Thyroid gland (tissue), 4 donors: ENCODE results near the gene PILRA. TPM values are rescaled to one million over a fixed set of nuclear protein-coding genes. Genes with fewer than 3 reads are reported as not detected.
A peak's percentile ranks its signal among the peaks of the same experiment; 100 is the strongest.

ENCODE experiments used
- DNase-seq, 2 donors: peaks; one replicate each; pipeline ENCODE4 v3.0.0-alpha.2; 2019
- H3K27ac ChIP-seq, 3 donors: fragments of 200-600 bp; sonication (generic); 1 replicate in 2 of 3; 2 replicates in 1 of 3; pipeline ENCODE4 v1.5.1; 2016 to 2019; ENCODE audit warnings: mild to moderate bottlenecking in 1 of 3, moderate library complexity in 1 of 3
- H3K27me3 ChIP-seq: fragments of 200-600 bp; sonication (generic); one replicate; pipeline ENCODE4 v1.5.1; 2019
- H3K36me3 ChIP-seq, 2 donors: fragments of 200-600 bp; sonication (generic); one replicate each; pipeline ENCODE4 v1.5.1; 2016 to 2019
- H3K4me1 ChIP-seq, 2 donors: fragments of 200-600 bp; sonication (generic); one replicate each; pipeline ENCODE4 v1.5.1; 2017 to 2019
- H3K4me3 ChIP-seq, 3 donors: fragments of 200-600 bp; sonication (generic); replicated peaks in 1 of 3; 1 replicate in 2 of 3; 2 replicates in 1 of 3; pipeline ENCODE4 v1.5.1; 2016; ENCODE audit warnings: mild to moderate bottlenecking in 1 of 3
- H3K9me3 ChIP-seq: fragments of 200-600 bp; sonication (generic); one replicate; pipeline ENCODE4 v1.5.1; 2017
- CTCF ChIP-seq, 6 experiments: fragments of 200-600 bp in 3 of 6; fragments of 450-650 bp in 3 of 6; sonication (generic) in 3 of 6; IDR thresholded peaks; one replicate each; pipeline ENCODE4 v1.5.1; 2016 to 2019; ENCODE audit warnings: antibody characterized with exemption in 6 of 6, mild to moderate bottlenecking in 2 of 6, inconsistent platforms in 1 of 6, moderate library complexity in 1 of 6
- POLR2A ChIP-seq, 2 donors: fragments of 450-650 bp; IDR thresholded peaks; one replicate each; pipeline ENCODE4 v1.6.1; 2017; ENCODE audit warnings: antibody characterized with exemption in 2 of 2, mild to moderate bottlenecking in 2 of 2, moderate library complexity in 1 of 2
- WGBS, 2 donors: methylation state at CpG; one replicate each; pipeline ENCODE4 v1.1.5; 2017; 5-methylcytosine and 5-hydroxymethylcytosine counted together
- intact Hi-C: fragments of 100-400 bp; cut with DNase I; formaldehyde crosslinking; loops from one replicate; pipeline ENCODE4 v1.15.1; 2023
- total RNA-seq, 4 donors: library from RNA; depleted of rRNA; stranded (reverse); fragments of >200 nt; gene quantifications; one replicate each; pipeline ENCODE4 v1.2.3, GENCODE V29; 2016

The PILRA gene
- total RNA-seq, 4 donors from 2014 or later: 2.4 to 6.4 (median 4.4) TPM

GRCh38 chr7:100400041-100400440 lies 26.8 kb downstream of the PILRA start:
- Histone ChIP-seq H3K27me3 (no peaks in the 10 kb centered on the region), H3K27ac (no peak overlapping the region), H3K4me1 (no peaks in the 10 kb centered on the region), H3K9me3 (no peaks in the 10 kb centered on the region), H3K4me3 (no peak overlapping the region), H3K36me3 (no peaks in the 10 kb centered on the region)
- DNase-seq: no peak
- TF ChIP-seq POLR2A (IDR thresholded peaks at IDR 0.05) (no peak), CTCF (IDR thresholded peaks at IDR 0.05) (no peak)
- intact Hi-C loops: no loop called here
- 95 to 98% methylated on average over 3 of the region's 3 CpGs for WGBS, 2 donors

- peak; percentile 23 to 30 for DNase-seq
- no peaks in the 10 kb centered on the region for H3K36me3 ChIP-seq
- 68 to 89% methylated on average over 7 to 11 of the region's 11 CpGs for WGBS, 2 donors
- H3K27ac ChIP-seq: no peak overlapping the region
- no peaks in the 10 kb centered on the region for H3K4me1 ChIP-seq
- intact Hi-C loops: no loop called here
- TF ChIP-seq CTCF (IDR thresholded peaks at IDR 0.05) (peak in 1 of 6 experiments; percentile 13), POLR2A (IDR thresholded peaks at IDR 0.05) (no peak)
- no peaks in the 10 kb centered on the region for H3K27me3 ChIP-seq
- no peak overlapping the region for H3K4me3 ChIP-seq
- no peaks in the 10 kb centered on the region for H3K9me3 ChIP-seq
Observed at GRCh38 chr7:100400656-100401055, 27.4 kb downstream of the PILRA start.

DNA sequence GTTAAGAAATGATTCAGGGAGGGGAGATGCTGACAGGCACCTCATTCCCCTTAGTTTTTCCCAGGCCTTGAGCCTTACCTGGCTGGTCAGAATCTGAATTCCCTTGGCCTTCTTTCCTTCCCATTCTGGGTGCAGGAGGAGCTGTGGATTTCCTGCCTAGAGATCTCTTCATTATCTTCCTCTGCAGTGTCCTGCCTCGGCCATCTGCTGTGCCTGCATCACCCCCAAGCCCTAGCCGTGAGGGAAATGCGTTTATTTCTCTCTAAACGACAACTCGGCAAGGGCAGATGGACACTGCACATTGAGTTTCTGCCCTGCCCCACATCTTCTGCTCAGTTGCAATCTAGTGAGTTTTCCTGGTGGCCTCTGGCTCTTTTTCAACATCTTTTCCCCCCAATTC lies 28.5 kb downstream of the PILRA start:
- intact Hi-C loops: no loop called here
- 86 to 90% methylated on average over 5 of the region's 5 CpGs for whole genome bisulfite sequencing, 2 donors
- H3K36me3 ChIP-seq: no peaks in the 10 kb centered on the region
- no peak for DNase-seq
- H3K9me3 ChIP-seq: no peaks in the 10 kb centered on the region
- no peak overlapping the region for H3K27ac ChIP-seq
- no peak overlapping the region for H3K4me3 ChIP-seq
- no peaks in the 10 kb centered on the region for H3K4me1 ChIP-seq
- no peaks in the 10 kb centered on the region for H3K27me3 ChIP-seq
- TF ChIP-seq CTCF (IDR thresholded peaks at IDR 0.05) (no peak), POLR2A (IDR thresholded peaks at IDR 0.05) (no peak)

- no peaks in the 10 kb centered on the region for H3K36me3 ChIP-seq
- no peaks in the 10 kb centered on the region for H3K4me1 ChIP-seq
- H3K4me3 ChIP-seq: no peak overlapping the region
- no peaks in the 10 kb centered on the region for H3K27me3 ChIP-seq
- H3K9me3 ChIP-seq: no peaks in the 10 kb centered on the region
- WGBS, 2 donors: 94 to 100% methylated on average over 2 of the region's 2 CpGs
- H3K27ac ChIP-seq: no peak overlapping the region
- intact Hi-C loops: no loop called here
- TF ChIP-seq CTCF (IDR thresholded peaks at IDR 0.05): no peak
- no peak for TF ChIP-seq POLR2A (IDR thresholded peaks at IDR 0.05)
- no peak for DNase-seq
Observed at GRCh38 chr7:100402241-100402640, 29.0 kb downstream of the PILRA start.

- no peaks in the 10 kb centered on the region for H3K36me3 ChIP-seq
- DNase-seq: no peak
- intact Hi-C loops: no loop called here
- H3K4me1 ChIP-seq: no peaks in the 10 kb centered on the region
- no peaks in the 10 kb centered on the region for H3K27me3 ChIP-seq
- TF ChIP-seq POLR2A (IDR thresholded peaks at IDR 0.05): no peak
- no peak for TF ChIP-seq CTCF (IDR thresholded peaks at IDR 0.05)
- H3K4me3 ChIP-seq: no peak overlapping the region
- WGBS, 2 donors: 64 to 67% methylated on average over 6 of the region's 6 CpGs
- no peaks in the 10 kb centered on the region for H3K9me3 ChIP-seq
- H3K27ac ChIP-seq: no peak overlapping the region
Observed at GRCh38 chr7:100406767-100407166, 33.5 kb downstream of the PILRA start.
